NCI-H2107 (cell line): ENCODE data around the gene CCL15.

Experiments
- DNase-seq: peaks from one replicate; lab custom pipeline; 2025; lab: John Stamatoyannopoulos, UW

Gene CCL15

DNA sequence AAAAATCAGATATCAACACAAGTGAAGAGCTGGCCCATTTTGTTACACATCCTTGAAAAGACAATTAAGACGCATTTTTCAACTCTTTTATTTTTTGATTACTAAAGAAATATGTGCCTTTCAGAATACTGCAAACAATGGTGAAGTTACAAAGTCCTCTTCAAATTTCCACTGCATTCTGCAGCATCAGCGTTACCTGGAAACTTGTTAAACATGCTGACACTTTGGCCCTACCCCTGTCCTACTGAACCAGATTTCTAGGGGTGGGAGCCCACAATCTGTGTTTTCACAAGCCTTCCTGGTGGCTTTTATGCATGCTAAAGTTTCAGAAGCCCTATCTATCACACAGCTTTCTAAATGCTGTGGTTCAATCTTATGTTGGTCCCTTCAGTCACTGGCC, 10.3 kb downstream of the CCL15 start:
- no peak for DNase-seq

DNA sequence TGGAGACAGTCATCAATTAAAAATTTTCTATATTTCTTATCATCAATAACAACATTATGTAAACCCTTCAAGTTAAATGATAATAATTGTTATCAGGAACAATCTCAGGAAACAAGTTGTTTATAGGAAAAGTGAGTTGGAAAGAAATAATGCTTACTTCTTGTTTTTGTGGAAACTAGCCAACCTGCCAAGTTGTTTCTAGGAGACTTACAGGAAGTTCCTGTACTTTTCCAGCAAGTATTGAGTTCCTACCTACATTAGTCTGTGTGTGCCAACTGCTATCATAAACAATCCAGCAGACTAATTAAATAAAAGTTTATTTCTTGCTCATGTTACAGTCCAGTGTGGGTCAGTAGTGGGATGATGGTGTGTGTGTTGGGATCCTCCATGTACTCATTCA, 13.2 kb downstream of the CCL15 start:
- no peak for DNase-seq

GRCh38 chr17:35986643-35987042, 14.7 kb downstream of the CCL15 start, which contains the start of gene CCL14:
Gene CCL14 (minus strand): TSS chr17:35986729. CDS start chr17:35986649, 80 bp downstream.
- DNase-seq, result no peak

DNA sequence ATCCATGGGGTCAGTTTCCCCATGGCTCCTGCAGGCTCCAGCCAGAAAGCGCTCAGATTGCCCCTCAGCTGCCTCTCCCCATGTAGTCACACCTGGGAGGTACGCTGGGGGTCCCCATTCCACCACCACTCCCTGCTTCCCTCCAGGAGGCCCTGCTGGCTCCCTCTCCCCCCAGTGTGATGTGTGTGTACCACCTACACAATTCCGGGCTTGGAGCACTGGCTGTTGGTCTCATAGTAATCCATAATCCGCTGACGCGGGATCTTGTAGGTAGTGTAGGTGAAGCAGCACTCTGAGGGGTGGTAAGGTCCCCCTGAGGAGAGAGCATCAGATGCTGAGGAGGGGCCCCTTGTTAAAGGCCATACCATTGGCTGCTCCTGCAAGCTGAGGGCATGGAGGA, 17.2 kb downstream of the CCL15 start:
- no peak for DNase-seq

DNA sequence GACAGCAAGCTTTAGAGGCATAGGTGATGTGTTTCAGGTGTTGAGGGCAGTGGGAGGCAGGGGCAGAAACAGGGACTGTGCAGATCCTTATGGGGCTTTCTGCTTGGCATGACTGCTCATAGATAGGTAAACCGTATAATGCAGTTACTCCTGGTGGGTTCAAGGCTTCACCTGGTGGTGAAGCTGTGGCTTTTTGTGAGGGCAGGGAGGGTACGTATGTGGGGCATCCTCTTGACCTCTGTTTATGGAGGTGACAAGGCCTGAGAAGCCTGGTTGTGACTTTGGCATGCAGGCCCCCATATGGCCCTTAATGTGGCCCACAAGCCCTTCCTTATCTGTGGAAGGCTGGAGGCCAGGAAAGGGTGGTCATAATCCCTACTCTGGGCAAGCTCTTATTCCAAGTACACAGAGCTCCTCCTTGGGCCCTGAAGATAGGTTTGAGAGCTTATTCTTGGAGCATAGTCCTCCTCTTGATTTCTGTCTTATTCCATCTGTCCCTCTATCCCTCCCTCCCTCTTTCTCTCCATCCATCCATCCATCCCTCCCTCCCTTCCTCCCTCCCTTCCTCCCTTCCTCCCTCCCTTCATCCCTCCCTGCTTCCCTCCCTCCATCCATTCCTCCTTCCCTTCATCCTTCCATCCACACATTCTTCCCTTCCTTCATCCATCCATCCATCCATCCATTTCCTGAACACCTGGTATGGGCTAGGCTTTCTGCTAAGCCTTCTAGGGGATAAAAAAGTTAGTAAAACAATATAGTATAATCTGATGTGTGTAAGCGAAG, 18.8 kb downstream of the CCL15 start:
- DNase-seq, result no peak

- no peak for DNase-seq
Observed at GRCh38 chr17:35981908-35982330, 19.4 kb downstream of the CCL15 start.

- no peak for DNase-seq
Observed at GRCh38 chr17:35981246-35981645, 20.1 kb downstream of the CCL15 start, which contains the start of gene CCL16. Gene CCL16 (minus strand): TSS chr17:35981497. CDS start chr17:35981420, 77 bp downstream.

DNA sequence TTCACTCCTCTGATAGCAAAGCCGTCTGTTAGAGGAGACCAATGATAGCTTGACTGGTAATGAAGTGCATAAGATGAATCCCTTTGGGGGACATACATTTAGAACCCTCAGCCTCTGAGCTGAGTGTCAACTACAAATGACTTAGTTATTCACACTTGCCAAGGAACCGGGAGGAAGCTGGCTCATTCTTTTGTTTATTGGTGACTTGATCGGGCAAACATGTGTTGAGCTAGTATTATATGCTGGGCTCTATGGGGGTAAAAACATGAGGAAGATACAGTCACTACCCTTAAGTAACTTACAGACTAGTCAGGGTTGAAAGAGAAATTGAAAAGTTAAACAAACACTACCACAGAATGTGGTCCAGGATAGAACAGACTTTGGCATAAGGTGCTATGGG, 23.0 kb downstream of the CCL15 start:
- DNase-seq, result no peak

DNA sequence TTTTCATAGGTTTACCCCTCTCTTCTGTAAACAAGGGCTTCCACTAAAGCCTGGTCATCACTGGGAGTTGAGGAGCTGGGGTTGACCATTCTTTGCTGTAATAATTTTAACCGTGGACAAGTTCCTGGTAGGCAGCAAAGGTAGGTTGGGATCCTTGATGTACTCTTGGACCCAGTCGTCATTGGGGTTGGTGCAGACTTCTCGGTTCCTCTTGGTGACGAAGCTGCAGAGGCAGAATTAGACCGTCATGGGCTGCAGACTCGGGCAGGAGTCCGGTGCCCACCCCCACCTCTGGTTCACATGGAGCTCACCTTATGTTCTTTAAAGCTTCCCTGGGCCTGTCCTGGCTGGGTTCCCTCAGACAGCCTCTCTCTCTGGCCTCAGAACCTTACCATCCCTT, 23.8 kb downstream of the CCL15 start:
- no peak for DNase-seq

- DNase-seq, result no peak
Observed at GRCh38 chr17:35973333-35974260, 27.8 kb downstream of the CCL15 start.

- DNase-seq, result no peak
Observed at GRCh38 chr17:35972945-35973332, 28.4 kb downstream of the CCL15 start.

GRCh38 chr17:35972535-35972934, 28.8 kb downstream of the CCL15 start:
- no peak for DNase-seq

DNA sequence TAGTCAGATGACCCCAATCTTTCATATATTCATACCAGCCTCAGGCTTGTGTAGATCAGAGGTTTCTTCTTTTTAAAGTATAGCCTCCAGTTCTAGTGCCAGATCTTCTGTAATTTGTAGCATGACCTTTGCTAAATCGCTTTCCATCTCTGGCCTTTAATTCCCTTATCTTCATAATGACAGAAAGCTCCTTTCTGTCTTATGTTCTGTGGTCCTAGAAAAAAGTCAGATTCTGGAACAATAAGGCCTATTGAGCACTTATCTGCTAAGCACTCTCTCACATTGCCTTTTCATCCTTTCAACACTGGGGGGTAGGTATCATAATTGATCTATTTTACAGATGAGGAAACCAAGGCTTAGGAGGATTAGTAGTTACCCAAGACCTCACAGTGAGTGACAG, 29.3 kb downstream of the CCL15 start:
- DNase-seq, result no peak

- DNase-seq, result peak; percentile 52
Observed at GRCh38 chr17:35969558-35970380, 31.6 kb downstream of the CCL15 start.

GRCh38 chr17:35968520-35969054, 32.8 kb downstream of the CCL15 start:
- DNase-seq, result no peak

DNA sequence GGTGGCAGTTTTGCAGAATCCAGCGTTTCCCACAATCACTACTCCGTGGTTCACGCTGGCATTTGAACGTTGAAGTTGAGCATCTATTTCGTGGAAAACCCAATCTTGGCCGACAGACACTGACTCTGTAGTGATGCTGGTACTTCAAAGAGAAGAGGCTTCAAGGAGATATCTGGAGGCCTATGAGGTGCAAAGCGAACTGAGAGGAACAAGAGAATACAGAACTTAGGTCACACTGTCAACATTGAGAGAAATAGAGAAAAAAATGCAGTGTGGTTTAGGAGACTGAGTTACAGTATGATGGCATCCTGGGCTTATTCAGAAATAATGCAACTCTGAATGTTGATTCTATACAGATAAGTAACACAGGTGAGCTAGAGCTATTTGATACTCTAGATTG, 36.1 kb downstream of the CCL15 start:
- no peak for DNase-seq

DNA sequence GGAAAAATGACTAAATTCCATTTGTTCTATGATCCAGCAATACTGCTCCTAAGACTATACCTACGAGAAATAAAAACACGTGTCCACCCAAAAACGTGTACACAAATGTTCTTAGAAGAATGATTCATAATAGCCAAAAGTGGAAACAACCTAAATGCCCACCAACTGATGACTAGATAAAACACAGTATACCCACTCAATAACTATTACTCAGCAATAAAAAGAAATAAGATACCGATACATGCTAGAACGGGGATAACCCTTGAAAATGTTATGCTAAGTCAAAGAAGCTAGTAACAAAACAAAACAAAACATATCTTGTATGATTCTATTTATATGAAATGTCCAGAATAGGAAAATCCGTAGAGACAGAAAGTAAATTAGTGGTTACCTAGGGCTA, 37.7 kb downstream of the CCL15 start:
- no peak for DNase-seq

GRCh38 chr17:35953720-35954119, 47.6 kb downstream of the CCL15 start:
- DNase-seq, result no peak

DNA sequence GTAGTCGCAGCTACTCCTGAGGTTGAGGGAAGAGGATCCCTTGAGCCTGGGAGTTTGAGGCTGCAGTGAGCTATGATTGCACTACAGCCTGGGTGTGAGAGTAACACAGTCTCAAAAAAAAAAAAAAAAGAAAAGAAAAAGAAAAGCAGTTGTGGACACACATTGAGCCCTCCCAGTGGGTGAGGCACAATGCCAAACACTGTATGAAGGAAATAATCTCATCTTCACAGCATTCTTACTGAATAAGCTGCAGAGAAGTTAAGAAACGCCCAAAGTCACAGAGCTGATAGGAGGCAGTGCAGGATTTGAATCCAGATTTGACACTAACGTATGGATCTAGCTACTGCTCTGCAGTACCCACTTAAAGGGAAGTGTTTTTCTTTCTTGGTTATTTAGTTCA, 52.0 kb downstream of the CCL15 start:
- no peak for DNase-seq

DNA sequence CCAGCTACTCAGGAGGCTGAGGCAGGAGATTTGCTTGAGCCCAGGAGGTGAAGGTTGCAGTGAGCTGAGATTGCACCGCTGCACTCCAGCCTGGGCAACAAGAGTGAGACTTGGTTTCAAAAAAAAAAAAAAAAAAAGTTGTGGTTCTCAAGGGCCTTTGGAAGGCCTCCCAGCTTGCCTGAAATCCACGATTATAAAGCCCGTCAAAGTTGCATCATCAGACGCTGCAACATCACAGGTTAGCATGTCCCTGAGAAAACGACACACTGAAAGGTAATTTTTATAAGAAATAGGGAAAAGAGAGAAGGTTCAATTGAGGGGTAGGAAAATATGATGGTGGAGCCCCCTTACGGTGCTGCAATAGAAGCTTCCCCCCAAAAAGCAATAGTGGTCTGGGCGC, 53.3 kb downstream of the CCL15 start:
- DNase-seq, result no peak
